Measurements from ENCODE around the gene GNL1.

- no peak for TF ChIP-seq EP300 (IDR thresholded peaks at IDR 0.05)
- no peak for TF ChIP-seq CTCF (IDR thresholded peaks at IDR 0.05)
- TF ChIP-seq POLR2A (IDR thresholded peaks at IDR 0.05): no peak
Observed at GRCh38 chr6:30568245-30568644, 12.0 kb upstream of the GNL1 start.

Data from ovary (tissue), 3 donors.